ENCODE results near the gene BAHCC1.

Gene BAHCC1

GRCh38 chr17:81452551-81452950 lies 57.3 kb downstream of the BAHCC1 start:
- H3K79me1 ChIP-seq (ENCODE audit: low read depth, low read length), result peaks cover 2% of the 10 kb centered on the region
- H3K9ac ChIP-seq (ENCODE audit: low read depth, low read length, poor library complexity), result no peak overlapping the region
- DNase-seq (ENCODE audit: low spot score), result no peak
- peak overlapping the region; percentile 65 for H3K23ac ChIP-seq (ENCODE audit: low read depth, low read length, poor library complexity)
- no peak overlapping the region for H3K27ac ChIP-seq (replicated peaks; ENCODE audit: low read length)
- peaks cover 15 to 16% of the 10 kb centered on the region in 2 donors for H3K4me1 ChIP-seq (ENCODE audit: control insufficient read depth in 2 of 2, insufficient read depth in 1 of 2, low read depth in 1 of 2, low read length in 2 of 2)
- H3K9me3 ChIP-seq (replicated peaks in 1 of 2; ENCODE audit: control insufficient read depth in 2 of 2, insufficient read depth in 1 of 2, low read depth in 1 of 2, low read length in 2 of 2), result peaks cover 0 to 9% of the 10 kb centered on the region in 2 donors
- H4K91ac ChIP-seq (ENCODE audit: low read depth, low read length, poor library complexity), result no peak overlapping the region
- no peak overlapping the region for H3K4ac ChIP-seq (ENCODE audit: low read length)
- no peak overlapping the region for H2BK120ac ChIP-seq (ENCODE audit: low read depth, low read length)
- no CpG with 5 or more reads among the region's 23 CpGs for WGBS, 2 donors (ENCODE audit: extremely low coverage in 2 of 2, insufficient read length in 2 of 2, insufficient replicate concordance in 1 of 2)
- no peak overlapping the region for H3K4me2 ChIP-seq (ENCODE audit: insufficient read depth, low read length, poor library complexity, severe bottlenecking)
- peak overlapping the region; percentile 87 for H2BK5ac ChIP-seq (ENCODE audit: low read length)
- peak overlapping the region; percentile 52 for H3K18ac ChIP-seq (ENCODE audit: low read length)
- peak overlapping the region; percentile 37 for H2BK15ac ChIP-seq (ENCODE audit: low read length)
- no peak overlapping the region for H2AK5ac ChIP-seq (ENCODE audit: low read depth, low read length)
- peak overlapping the region; percentile 43 for H4K8ac ChIP-seq (ENCODE audit: low read depth, low read length)
- H2BK12ac ChIP-seq (ENCODE audit: low read length), result no peak overlapping the region
- H3K14ac ChIP-seq (ENCODE audit: low read length), result no peak overlapping the region
- no peak overlapping the region for H2AFZ ChIP-seq (ENCODE audit: low read length)
- no peaks in the 10 kb centered on the region for H3K27me3 ChIP-seq (ENCODE audit: control insufficient read depth in 3 of 3, insufficient read depth in 3 of 3, low read depth in 1 of 3, low read length in 3 of 3)
- H3K36me3 ChIP-seq (replicated peaks in 1 of 2; ENCODE audit: control insufficient read depth in 2 of 2, insufficient read depth in 2 of 2, low read length in 2 of 2), result peaks cover 0 to 30% of the 10 kb centered on the region in 2 donors
- no peak overlapping the region for H3K4me3 ChIP-seq (ENCODE audit: low read length in 2 of 2)

DNA sequence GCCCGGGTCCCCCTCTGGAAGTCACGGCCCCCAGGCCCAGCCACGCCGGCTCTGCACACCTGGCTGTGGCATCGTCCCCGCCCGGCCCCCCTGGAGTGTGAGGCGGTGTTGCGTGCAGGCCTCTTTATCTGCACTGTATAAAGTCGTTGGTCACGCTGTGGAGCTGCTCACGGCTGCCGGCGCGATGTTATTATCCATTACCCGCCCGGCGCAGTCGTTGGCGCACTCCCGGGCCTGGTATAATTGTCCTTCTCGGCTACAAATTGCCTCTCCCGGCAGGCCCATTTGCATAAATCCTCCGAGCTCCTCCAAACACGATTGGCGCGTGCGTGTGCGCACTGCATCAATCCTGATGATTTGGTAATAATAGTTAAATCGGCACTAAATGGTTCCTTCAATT lies 57.8 kb downstream of the BAHCC1 start:
- Histone ChIP-seq H3K14ac (ENCODE audit: low read length) (peak overlapping the region; percentile 31), H4K91ac (ENCODE audit: low read depth, low read length, poor library complexity) (no peak overlapping the region), H3K4ac (ENCODE audit: low read length) (no peak overlapping the region), H2BK15ac (ENCODE audit: low read length) (no peak overlapping the region), H3K4me1 (ENCODE audit: control insufficient read depth in 2 of 2, insufficient read depth in 1 of 2, low read depth in 1 of 2, low read length in 2 of 2) (peaks cover 15 to 16% of the 10 kb centered on the region in 2 donors), H2AFZ (ENCODE audit: low read length) (no peak overlapping the region), H3K4me2 (ENCODE audit: insufficient read depth, low read length, poor library complexity, severe bottlenecking) (no peak overlapping the region), H4K8ac (ENCODE audit: low read depth, low read length) (no peak overlapping the region), H3K9ac (ENCODE audit: low read depth, low read length, poor library complexity) (no peak overlapping the region), H2BK5ac (ENCODE audit: low read length) (peak overlapping the region; percentile 87), H2AK5ac (ENCODE audit: low read depth, low read length) (no peak overlapping the region), H3K27me3 (ENCODE audit: control insufficient read depth in 3 of 3, insufficient read depth in 3 of 3, low read depth in 1 of 3, low read length in 3 of 3) (no peaks in the 10 kb centered on the region), H2BK12ac (ENCODE audit: low read length) (no peak overlapping the region), H2BK120ac (ENCODE audit: low read depth, low read length) (no peak overlapping the region), H3K4me3 (ENCODE audit: low read length in 2 of 2) (no peak overlapping the region), H3K36me3 (replicated peaks in 1 of 2; ENCODE audit: control insufficient read depth in 2 of 2, insufficient read depth in 2 of 2, low read length in 2 of 2) (peaks cover 0 to 25% of the 10 kb centered on the region in 2 donors), H3K18ac (ENCODE audit: low read length) (no peak overlapping the region), H3K9me3 (replicated peaks in 1 of 2; ENCODE audit: control insufficient read depth in 2 of 2, insufficient read depth in 1 of 2, low read depth in 1 of 2, low read length in 2 of 2) (peaks cover 0 to 9% of the 10 kb centered on the region in 2 donors), H3K27ac (replicated peaks; ENCODE audit: low read length) (no peak overlapping the region), H3K23ac (ENCODE audit: low read depth, low read length, poor library complexity) (peak overlapping the region; percentile 65), H3K79me1 (ENCODE audit: low read depth, low read length) (peaks cover 2% of the 10 kb centered on the region)
- WGBS, 2 donors (ENCODE audit: extremely low coverage in 2 of 2, insufficient read length in 2 of 2, insufficient replicate concordance in 1 of 2), result no CpG with 5 or more reads among the region's 30 CpGs
- DNase-seq (ENCODE audit: low spot score), result no peak

- H2BK5ac ChIP-seq (ENCODE audit: low read length), result peak overlapping the region; percentile 60
- no peak overlapping the region for H2BK15ac ChIP-seq (ENCODE audit: low read length)
- H3K23ac ChIP-seq (ENCODE audit: low read depth, low read length, poor library complexity), result peak overlapping the region; percentile 31
- no peak overlapping the region for H3K27ac ChIP-seq (replicated peaks; ENCODE audit: low read length)
- no peak overlapping the region for H3K9ac ChIP-seq (ENCODE audit: low read depth, low read length, poor library complexity)
- H2BK120ac ChIP-seq (ENCODE audit: low read depth, low read length), result no peak overlapping the region
- H3K4me2 ChIP-seq (ENCODE audit: insufficient read depth, low read length, poor library complexity, severe bottlenecking), result no peak overlapping the region
- no peak overlapping the region for H2AFZ ChIP-seq (ENCODE audit: low read length)
- WGBS, 2 donors (ENCODE audit: extremely low coverage in 2 of 2, insufficient read length in 2 of 2, insufficient replicate concordance in 1 of 2), result no CpG with 5 or more reads among the region's 7 CpGs
- no peaks in the 10 kb centered on the region for H3K27me3 ChIP-seq (ENCODE audit: control insufficient read depth in 3 of 3, insufficient read depth in 3 of 3, low read depth in 1 of 3, low read length in 3 of 3)
- H3K18ac ChIP-seq (ENCODE audit: low read length), result peak overlapping the region; percentile 35
- H2AK5ac ChIP-seq (ENCODE audit: low read depth, low read length), result no peak overlapping the region
- H4K8ac ChIP-seq (ENCODE audit: low read depth, low read length), result no peak overlapping the region
- H3K36me3 ChIP-seq (replicated peaks in 1 of 2; ENCODE audit: control insufficient read depth in 2 of 2, insufficient read depth in 2 of 2, low read length in 2 of 2), result peaks cover 0 to 26% of the 10 kb centered on the region in 2 donors
- no peak for DNase-seq (ENCODE audit: low spot score)
- no peak overlapping the region for H4K91ac ChIP-seq (ENCODE audit: low read depth, low read length, poor library complexity)
- H3K4ac ChIP-seq (ENCODE audit: low read length), result no peak overlapping the region
- H2BK12ac ChIP-seq (ENCODE audit: low read length), result no peak overlapping the region
- H3K9me3 ChIP-seq (replicated peaks in 1 of 2; ENCODE audit: control insufficient read depth in 2 of 2, insufficient read depth in 1 of 2, low read depth in 1 of 2, low read length in 2 of 2), result peaks cover 0 to 9% of the 10 kb centered on the region in 2 donors
- no peak overlapping the region for H3K14ac ChIP-seq (ENCODE audit: low read length)
- H3K79me1 ChIP-seq (ENCODE audit: low read depth, low read length), result peaks cover 2% of the 10 kb centered on the region
- H3K4me3 ChIP-seq (ENCODE audit: low read length in 2 of 2), result no peak overlapping the region
- peaks cover 15 to 16% of the 10 kb centered on the region in 2 donors for H3K4me1 ChIP-seq (ENCODE audit: control insufficient read depth in 2 of 2, insufficient read depth in 1 of 2, low read depth in 1 of 2, low read length in 2 of 2)
These were observed 58.5 kb downstream of the BAHCC1 start for GRCh38 chr17:81453712-81454111.

DNA sequence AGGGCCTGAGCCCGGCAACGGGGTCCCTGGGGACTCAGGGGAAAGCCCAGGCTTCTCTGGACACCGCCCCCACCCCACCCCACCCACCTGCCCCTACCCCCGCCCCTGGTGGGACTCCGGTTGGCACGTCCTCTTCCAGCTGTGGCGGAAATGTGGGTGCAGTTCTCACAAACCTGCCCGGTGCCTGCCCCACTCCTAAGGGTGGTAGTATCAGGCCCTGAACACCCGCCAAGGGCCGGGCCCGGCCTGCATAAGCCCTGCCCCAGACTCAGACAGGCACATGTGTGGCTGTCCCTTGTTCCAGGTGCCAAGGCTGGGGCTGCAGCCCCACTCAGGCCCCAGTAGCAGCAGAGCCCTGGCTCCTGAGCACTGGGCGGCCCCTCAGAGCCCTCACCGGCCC lies 59.2 kb downstream of the BAHCC1 start:
- no peak overlapping the region for H3K14ac ChIP-seq (ENCODE audit: low read length)
- H4K8ac ChIP-seq (ENCODE audit: low read depth, low read length), result no peak overlapping the region
- no peak overlapping the region for H2BK120ac ChIP-seq (ENCODE audit: low read depth, low read length)
- H2BK15ac ChIP-seq (ENCODE audit: low read length), result no peak overlapping the region
- no CpG with 5 or more reads among the region's 13 CpGs for WGBS, 2 donors (ENCODE audit: extremely low coverage in 2 of 2, insufficient read length in 2 of 2, insufficient replicate concordance in 1 of 2)
- peak overlapping the region; percentile 87 for H2BK5ac ChIP-seq (ENCODE audit: low read length)
- no peak overlapping the region for H3K9ac ChIP-seq (ENCODE audit: low read depth, low read length, poor library complexity)
- H3K4me3 ChIP-seq (ENCODE audit: low read length in 2 of 2), result no peak overlapping the region
- peak overlapping the region; percentile 94 for H2AK5ac ChIP-seq (ENCODE audit: low read depth, low read length)
- H3K9me3 ChIP-seq (replicated peaks in 1 of 2; ENCODE audit: control insufficient read depth in 2 of 2, insufficient read depth in 1 of 2, low read depth in 1 of 2, low read length in 2 of 2), result peaks cover 0 to 9% of the 10 kb centered on the region in 2 donors
- no peaks in the 10 kb centered on the region for H3K27me3 ChIP-seq (ENCODE audit: control insufficient read depth in 3 of 3, insufficient read depth in 3 of 3, low read depth in 1 of 3, low read length in 3 of 3)
- no peak for DNase-seq (ENCODE audit: low spot score)
- no peak overlapping the region for H4K91ac ChIP-seq (ENCODE audit: low read depth, low read length, poor library complexity)
- H3K4me1 ChIP-seq (ENCODE audit: control insufficient read depth in 2 of 2, insufficient read depth in 1 of 2, low read depth in 1 of 2, low read length in 2 of 2), result peaks cover 15 to 16% of the 10 kb centered on the region in 2 donors
- no peak overlapping the region for H3K23ac ChIP-seq (ENCODE audit: low read depth, low read length, poor library complexity)
- H3K18ac ChIP-seq (ENCODE audit: low read length), result no peak overlapping the region
- H2AFZ ChIP-seq (ENCODE audit: low read length), result no peak overlapping the region
- H3K27ac ChIP-seq (replicated peaks; ENCODE audit: low read length), result no peak overlapping the region
- peaks cover 2 to 34% of the 10 kb centered on the region in 2 donors for H3K36me3 ChIP-seq (replicated peaks in 1 of 2; ENCODE audit: control insufficient read depth in 2 of 2, insufficient read depth in 2 of 2, low read length in 2 of 2)
- H3K4ac ChIP-seq (ENCODE audit: low read length), result no peak overlapping the region
- H2BK12ac ChIP-seq (ENCODE audit: low read length), result peak overlapping the region; percentile 58
- H3K4me2 ChIP-seq (ENCODE audit: insufficient read depth, low read length, poor library complexity, severe bottlenecking), result no peak overlapping the region
- peaks cover 2% of the 10 kb centered on the region for H3K79me1 ChIP-seq (ENCODE audit: low read depth, low read length)

Data from neuronal stem cell (in vitro differentiated cells).